ENCODE measurements around the gene NDUFS2.
"Not testable (repeated sequence)": the region's sequence is repeated elsewhere in the genome, so short reads cannot be mapped to it uniquely, and the experiment has no call there.

NDUFS2 gene

DNA sequence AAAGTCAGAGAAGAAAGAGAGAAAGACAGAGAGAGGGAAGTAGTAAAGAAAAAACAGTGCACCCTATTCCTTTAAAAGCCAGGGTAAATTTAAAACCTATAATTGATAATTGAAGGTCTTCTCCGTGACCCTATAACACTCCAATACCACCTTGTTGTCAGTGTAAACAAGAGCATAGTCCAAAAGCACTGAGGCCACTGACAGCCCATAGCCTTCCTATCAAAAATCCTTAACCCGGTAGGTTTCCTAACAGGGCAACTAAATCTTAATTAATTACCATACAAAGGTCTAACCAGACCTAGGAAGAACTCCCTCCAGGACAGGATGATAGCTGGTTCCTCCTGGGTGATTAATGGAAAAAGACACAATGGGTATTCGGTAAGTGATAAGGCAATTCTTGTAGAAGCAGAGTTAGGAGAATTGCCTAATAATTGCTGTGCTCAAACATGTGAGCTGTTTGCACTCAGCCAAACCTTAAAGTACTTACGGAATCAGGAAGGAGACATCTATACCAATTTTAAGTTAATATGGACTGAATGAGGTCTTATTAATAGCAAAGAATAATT lies 53.9 kb downstream of the NDUFS2 start:
- not testable (repeated sequence) for DNase-seq

DNA sequence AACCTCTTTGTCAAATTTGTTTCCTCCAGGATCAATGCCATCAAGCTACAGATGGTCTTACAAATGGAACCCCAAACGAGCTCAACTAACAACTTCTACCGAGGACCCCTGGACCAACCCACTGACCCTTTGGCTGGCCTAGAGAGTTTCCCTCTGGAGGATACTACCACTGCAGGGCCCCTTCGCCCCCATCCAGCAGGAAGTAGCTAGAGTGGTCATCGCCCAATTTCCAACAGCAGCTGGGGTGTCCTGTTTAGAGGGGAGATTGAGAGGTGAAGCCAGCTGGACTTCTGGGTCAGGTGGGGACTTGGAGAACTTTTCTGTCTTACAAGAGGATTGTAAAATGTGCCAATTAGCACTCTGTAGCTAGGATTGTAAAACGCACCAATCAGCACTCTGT lies 54.9 kb downstream of the NDUFS2 start:
- not testable (repeated sequence) for DNase-seq

DNA sequence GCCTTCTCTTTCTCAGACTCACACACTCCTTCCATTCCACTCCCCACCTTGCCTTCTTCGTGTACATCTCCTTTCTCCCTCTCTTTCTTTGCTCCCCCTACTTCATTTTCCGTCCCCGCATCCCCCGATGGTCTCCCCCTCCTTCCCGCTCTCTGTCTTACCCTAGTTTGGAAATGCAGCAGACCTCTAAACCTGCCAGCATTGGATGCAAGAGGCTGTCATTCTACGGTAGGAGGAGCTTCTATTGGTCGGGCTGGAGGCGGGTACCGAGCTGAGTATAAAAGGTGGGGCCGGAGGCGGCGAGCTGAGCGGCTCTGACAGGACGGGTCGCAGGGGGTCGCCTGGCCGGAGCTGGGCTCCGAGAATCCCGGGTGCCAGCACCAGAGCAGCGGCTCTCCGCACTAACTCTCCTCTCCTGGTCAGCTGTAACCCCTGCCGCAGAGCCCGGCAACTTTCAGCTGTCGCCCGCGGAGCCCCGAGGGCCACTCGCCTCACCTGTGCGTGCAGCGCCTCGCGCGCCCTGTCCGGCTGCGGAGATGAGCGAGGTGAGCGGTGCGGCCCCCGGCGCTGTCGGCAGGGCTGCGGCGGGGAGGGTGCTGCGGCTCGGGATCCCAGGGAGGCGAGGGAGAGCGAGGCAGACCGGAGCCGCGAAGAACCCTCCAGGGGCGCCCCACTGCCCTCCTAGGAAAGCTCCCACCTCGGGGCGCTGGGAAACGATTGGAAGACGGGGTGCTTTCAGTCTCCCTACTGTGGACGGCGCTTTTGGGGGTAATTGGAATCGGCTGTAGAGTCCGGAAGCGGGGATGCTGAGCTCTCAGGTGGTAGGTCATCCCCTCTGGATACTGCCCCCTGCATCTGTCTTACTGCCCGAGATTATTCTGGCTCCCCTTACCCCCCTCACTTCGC lies 56.5 kb downstream of the NDUFS2 start, which contains the start of gene PCP4L1:
Gene PCP4L1 (plus strand): TSS at position 307 of the 906 bp plus-strand sequence. CDS start 230 bp downstream, at position 537.
- DNase-seq, result peak; percentile 73

DNA sequence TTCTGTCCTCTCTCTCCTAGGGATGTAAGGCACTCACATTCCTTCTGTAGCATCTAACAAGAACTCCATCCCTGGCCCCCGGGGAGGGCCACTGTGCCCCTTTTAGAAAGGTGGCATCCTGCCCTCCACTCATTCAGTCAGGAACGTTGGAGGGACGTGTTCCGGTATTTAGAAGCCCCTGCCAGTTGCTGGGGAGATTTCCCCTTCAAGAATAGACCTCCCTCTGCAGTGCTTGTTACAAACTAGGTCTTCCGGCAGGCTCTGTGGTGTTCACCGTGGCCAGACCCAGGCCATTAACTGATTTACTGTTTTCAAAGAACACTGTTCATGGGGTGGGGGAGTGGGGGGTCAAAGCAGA lies 57.2 kb downstream of the NDUFS2 start:
- DNase-seq, result no peak

DNA sequence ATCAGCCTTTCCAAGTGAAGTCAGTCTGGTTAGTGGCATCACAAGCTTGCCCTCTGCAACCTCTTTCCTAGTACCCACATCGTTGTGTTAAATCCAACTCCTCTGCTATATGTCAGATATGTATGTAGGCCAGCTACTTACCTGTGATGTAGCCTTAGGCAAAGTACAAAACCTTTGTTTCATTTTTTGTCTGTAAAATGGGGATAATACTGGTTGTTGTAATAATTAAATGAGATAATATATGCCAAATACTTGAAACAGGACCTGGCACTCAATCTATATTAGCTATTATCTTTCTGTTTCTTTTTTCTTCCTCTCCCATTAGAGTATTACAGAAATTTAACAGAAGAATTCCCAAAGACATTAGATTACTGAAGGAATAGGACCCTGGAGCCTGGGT lies 57.6 kb downstream of the NDUFS2 start:
- no peak for DNase-seq

DNA sequence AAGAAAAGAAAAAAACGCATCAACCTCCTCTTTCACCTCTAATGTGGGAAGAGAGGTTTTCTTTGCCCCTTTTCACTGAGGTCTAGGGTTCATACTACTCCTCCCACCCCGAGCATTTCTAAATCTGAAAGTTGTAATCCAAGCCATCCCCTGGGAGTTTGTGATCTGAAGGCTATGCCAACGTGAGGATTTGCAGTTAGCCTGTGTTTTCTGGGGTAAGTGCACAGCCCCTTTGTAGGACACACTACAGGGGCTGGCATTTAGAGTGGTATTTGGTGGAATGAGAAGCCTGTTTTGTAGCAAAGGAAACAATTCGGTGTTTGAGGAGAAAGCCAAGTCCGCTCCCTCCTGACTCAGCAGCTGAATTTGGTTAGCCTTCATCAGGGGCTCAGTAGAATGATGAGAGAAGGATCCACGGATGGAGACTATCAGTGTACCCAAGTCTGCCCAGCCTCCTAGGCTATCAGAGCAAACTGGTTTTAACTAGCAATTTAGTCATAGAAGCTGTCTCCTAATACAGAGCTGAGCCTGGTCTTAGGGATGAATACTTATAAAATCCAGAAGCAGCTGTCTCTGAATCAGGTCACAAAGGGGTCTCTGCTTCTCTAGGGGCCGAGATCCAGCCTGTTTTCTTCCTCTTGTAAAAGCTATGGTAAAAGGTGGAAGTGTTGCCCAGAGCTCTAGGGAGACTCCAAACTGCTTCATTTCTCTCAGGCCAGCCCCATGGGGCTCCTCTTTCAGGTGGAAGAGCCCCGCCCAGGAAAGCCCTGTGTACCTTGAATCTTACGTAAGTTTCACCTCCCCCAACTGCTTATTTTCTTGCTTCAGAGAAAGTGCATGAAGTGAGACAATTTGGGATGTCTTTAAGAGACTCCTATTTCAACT lies 58.5 kb downstream of the NDUFS2 start:
- no peak for DNase-seq

DNA sequence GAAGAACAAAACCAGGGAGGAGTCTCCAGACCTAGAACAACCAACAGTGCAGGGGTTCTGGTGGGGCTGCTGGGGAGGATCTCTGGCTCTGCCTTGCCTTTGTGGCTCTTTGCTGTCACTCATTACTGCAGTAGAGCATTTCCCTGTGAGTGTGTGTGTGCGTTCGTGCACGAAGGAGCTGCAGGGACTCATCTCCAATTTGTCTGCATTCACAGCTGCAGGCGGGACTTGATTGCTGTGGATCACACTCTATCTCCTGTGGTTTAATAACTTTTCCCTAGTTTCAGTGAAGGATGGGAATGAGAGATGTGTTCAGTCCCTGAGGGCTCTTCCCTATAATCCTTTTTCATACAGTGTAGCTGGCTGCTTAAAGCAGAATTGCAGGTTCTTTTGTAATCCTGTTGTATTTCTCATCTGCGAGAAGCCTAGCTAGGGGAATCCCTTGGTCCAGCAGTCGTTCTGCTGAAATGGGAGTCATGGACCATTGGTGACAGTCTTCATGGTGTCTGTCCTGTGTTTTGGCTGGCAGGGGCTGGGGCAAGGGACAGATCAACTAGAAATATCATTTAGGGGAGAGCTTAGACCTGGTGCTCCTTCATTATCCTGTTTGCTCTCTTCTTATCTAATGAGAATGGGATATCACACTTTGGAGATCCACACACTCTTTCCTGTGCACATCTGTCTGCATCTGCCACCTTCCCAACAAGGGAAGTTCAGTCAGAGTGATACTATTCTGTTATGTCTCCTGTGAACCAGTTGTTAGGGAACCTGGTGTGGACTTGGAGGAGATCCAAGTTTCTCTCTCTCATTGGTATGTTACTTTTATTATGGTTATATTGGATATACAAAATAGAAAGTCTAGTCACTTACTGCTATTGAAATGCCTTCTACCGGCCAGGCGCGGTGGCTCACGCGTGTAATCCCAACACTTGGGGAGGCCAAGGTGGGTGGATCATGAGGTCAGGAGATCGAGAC lies 59.4 kb downstream of the NDUFS2 start:
- no peak for DNase-seq

Measured in NCI-H1105 treated with DMSO at 0.1 percent for 48 hours (cell line).